HCT116 (cell line): ENCODE data around the gene SULT6B1. TPM values are rescaled to one million over a fixed set of nuclear protein-coding genes. Genes with fewer than 3 reads are reported as not detected.

Experiments
- ATAC-seq: fragments of 200-7000 bp; cut with Tn5 transposase; 2 replicates; pipeline ENCODE4 v1.9.1; 2020; ENCODE audit warnings: mild to moderate bottlenecking, moderate library complexity
- BruUV-seq: library from RNA; stranded (reverse); fragments of 400-500 nt; replicated peaks from 2 replicates; lab custom pipeline; 2021; lab: Mats Ljungman, UMichigan
- CTCF ChIA-PET: fragments of 300-600 bp; sonication (Branson Sonifier 250); formaldehyde crosslinking; loops from one replicate; lab custom pipeline; 2021; ENCODE audit warnings: antibody characterized with exemption; lab: Charles Lee
- POLR2A ChIA-PET: fragments of 300-600, 350-600 bp; sonication (Branson Sonifier 250); formaldehyde crosslinking; loops from one replicate; lab custom pipeline; 2021; ENCODE audit warnings: antibody characterized with exemption; lab: Charles Lee
- RAD21 ChIA-PET, 2 experiments: fragments of 300-600 bp; sonication (Branson Sonifier 250); formaldehyde crosslinking; loops; one replicate each; lab custom pipeline; 2023; ENCODE audit warnings: low total read pairs in 2 of 2; ENCODE audit not compliant: uncharacterized antibody in 2 of 2, unreplicated experiment in 2 of 2, low non-redundant PET in 1 of 2; lab: Charles Lee
- DNase-seq: peaks from one replicate; pipeline ENCODE4 v3.0.0-alpha.2; 2010; ENCODE audit warnings: low read depth, low spot score
- H2AFZ ChIP-seq: fragments of 200-600 bp; shearing (Covaris generic), sonication (generic); 2 replicates; pipeline ENCODE4 v1.6.1; 2017; ENCODE audit warnings: low read depth, mixed run types, mixed read lengths, antibody characterized with exemption, low read length; ENCODE audit not compliant: poor library complexity, severe bottlenecking
- H3K27ac ChIP-seq: 2 replicates; pipeline ENCODE4 v1.5.1; 2012; ENCODE audit warnings: low read depth, low read length
- H3K27me3 ChIP-seq: fragments of 200-600 bp; sonication (generic); 2 replicates; pipeline ENCODE4 v1.6.1; 2016; ENCODE audit warnings: mixed run types, low read length, mixed read lengths; ENCODE audit not compliant: insufficient read depth
- H3K36me3 ChIP-seq, 2 experiments: fragments of 200-500 bp in 1 of 2; fragments of 200-600 bp in 1 of 2; sonication (Bioruptor generic) in 1 of 2; sonication (generic) in 1 of 2; 2 replicates each; pipeline versions ENCODE4 v1.5.1 to v1.6.1; 2014 to 2016; ENCODE audit warnings: low read length in 2 of 2, inconsistent platforms in 1 of 2, mixed read lengths in 1 of 2, mixed run types in 1 of 2; ENCODE audit not compliant: insufficient read depth in 2 of 2, control insufficient read depth in 1 of 2
- H3K4me1 ChIP-seq, 2 experiments: fragments of 200-600 bp in 1 of 2; sonication (generic) in 1 of 2; 2 replicates each; pipeline versions ENCODE4 v1.5.1 to v1.6.1; 2012 to 2017; ENCODE audit warnings: low read length in 2 of 2, inconsistent platforms in 1 of 2, mild to moderate bottlenecking in 1 of 2, mixed read lengths in 1 of 2, mixed run types in 1 of 2, moderate library complexity in 1 of 2; ENCODE audit not compliant: insufficient read depth in 2 of 2, control insufficient read depth in 1 of 2
- H3K4me2 ChIP-seq: fragments of 200-600 bp; sonication (generic); 2 replicates; pipeline ENCODE4 v1.6.1; 2017; ENCODE audit warnings: mixed run types, low read length, mixed read lengths
- H3K4me3 ChIP-seq, 2 experiments: fragments of 200-600 bp in 1 of 2; sonication (generic) in 1 of 2; replicated peaks in 1 of 2; 2 replicates each; pipeline ENCODE4 v1.5.1; 2011 to 2016; ENCODE audit warnings: low read length in 2 of 2, control low read depth in 1 of 2, low read depth in 1 of 2, mild to moderate bottlenecking in 1 of 2, mixed read lengths in 1 of 2, mixed run types in 1 of 2
- H3K79me2 ChIP-seq: fragments of 200-600 bp; sonication (generic); 2 replicates; pipeline ENCODE4 v1.6.1; 2017; ENCODE audit warnings: mild to moderate bottlenecking, mixed run types, low read length, moderate library complexity, mixed read lengths; ENCODE audit not compliant: insufficient read depth
- H3K9ac ChIP-seq: fragments of 200-600 bp; sonication (generic); 2 replicates; pipeline ENCODE4 v1.6.1; 2016; ENCODE audit warnings: low read length, mixed read lengths
- H3K9me2 ChIP-seq: fragments of 200-600 bp; sonication (generic), shearing (Covaris generic); 2 replicates; pipeline ENCODE4 v1.6.1; 2017; ENCODE audit warnings: mixed run types, mild to moderate bottlenecking, moderate library complexity; ENCODE audit not compliant: insufficient read depth
- H3K9me3 ChIP-seq, 2 experiments: fragments of 200-500 bp in 1 of 2; fragments of 200-600 bp in 1 of 2; sonication (Bioruptor generic) in 1 of 2; sonication (generic) in 1 of 2; 2 replicates each; pipeline ENCODE4 v1.6.1; 2014 to 2017; ENCODE audit warnings: low read length in 2 of 2, mixed read lengths in 2 of 2, inconsistent platforms in 1 of 2, low read depth in 1 of 2, mild to moderate bottlenecking in 1 of 2, mixed run types in 1 of 2, moderate library complexity in 1 of 2; ENCODE audit not compliant: control insufficient read depth in 1 of 2, insufficient read depth in 1 of 2
- H4K20me1 ChIP-seq: fragments of 200-600 bp; sonication (generic), shearing (Covaris generic); 2 replicates; pipeline ENCODE4 v1.6.1; 2017; ENCODE audit warnings: mixed run types, mild to moderate bottlenecking, moderate library complexity; ENCODE audit not compliant: insufficient read depth
- ATF3 ChIP-seq: IDR thresholded peaks from 2 replicates; pipeline ENCODE4 v1.6.1; 2012
- CBX3 ChIP-seq: IDR thresholded peaks from 2 replicates; pipeline ENCODE4 v1.6.1; 2012; ENCODE audit warnings: low read depth
- CEBPB ChIP-seq: IDR thresholded peaks from 2 replicates; pipeline ENCODE4 v1.6.1; 2012; ENCODE audit warnings: low read depth
- CTCF ChIP-seq, 3 experiments: fragments of 200-600 bp in 1 of 3; sonication (generic) in 1 of 3; IDR thresholded peaks in 2 of 3; conservative IDR thresholded peaks in 1 of 3; 2 replicates each; pipeline ENCODE4 v1.5.1; 2012 to 2017; ENCODE audit warnings: low read depth in 2 of 3, low read length in 2 of 3, antibody characterized with exemption in 1 of 3, borderline replicate concordance in 1 of 3, control low read depth in 1 of 3, mild to moderate bottlenecking in 1 of 3, mixed read lengths in 1 of 3, mixed run types in 1 of 3, moderate library complexity in 1 of 3; ENCODE audit not compliant: insufficient read depth in 1 of 3
- ELF1 ChIP-seq: IDR thresholded peaks from 2 replicates; pipeline ENCODE4 v1.6.1; 2012; ENCODE audit warnings: low read depth, borderline replicate concordance
- EZH2phosphoT487 ChIP-seq: fragments of 200-600 bp; IDR thresholded peaks from 2 replicates; pipeline ENCODE4 v1.6.1; 2018; ENCODE audit warnings: antibody characterized with exemption, borderline replicate concordance
- MAX ChIP-seq: IDR thresholded peaks from 2 replicates; pipeline ENCODE4 v1.6.1; 2012
- POLR2A ChIP-seq: IDR thresholded peaks from 2 replicates; pipeline ENCODE4 v1.7.0; 2011; ENCODE audit warnings: borderline replicate concordance; ENCODE audit not compliant: insufficient read depth, insufficient read length; ENCODE audit errors: extremely low read depth
- POLR2AphosphoS5 ChIP-seq: IDR thresholded peaks from 2 replicates; pipeline ENCODE4 v1.6.1; 2011; ENCODE audit warnings: mild to moderate bottlenecking, low read depth, low read length, moderate library complexity
- SIN3A ChIP-seq: IDR thresholded peaks from 2 replicates; pipeline ENCODE4 v1.6.1; 2012; ENCODE audit warnings: low read depth
- SP1 ChIP-seq: IDR thresholded peaks from 2 replicates; pipeline ENCODE4 v1.6.1; 2012; ENCODE audit warnings: low read depth
- YY1 ChIP-seq: IDR thresholded peaks from 2 replicates; pipeline ENCODE4 v1.6.1; 2011; ENCODE audit warnings: low read length, low read depth, moderate library complexity, mild to moderate bottlenecking; ENCODE audit not compliant: insufficient replicate concordance; ENCODE audit errors: extremely low read depth
- intact Hi-C: fragments of 100-400 bp; cut with micrococcal nuclease; formaldehyde crosslinking; loops from 2 replicates; pipeline ENCODE4 v1.10.0; 2022
- total RNA-seq: library from RNA; stranded (reverse); gene quantifications from one replicate; pipeline ENCODE4 v1.2.1, GENCODE V29; 2021; ENCODE audit not compliant: unreplicated experiment

SULT6B1 gene
- total RNA-seq, 1 experiment from 2014 or later, result not detected

GRCh38 chr2:37231241-37232130, 43.0 kb upstream of the SULT6B1 start, which contains the start of the genes CEBPZ and NDUFAF7:
Gene CEBPZ (minus strand): TSS chr2:37231596. CDS start chr2:37231567, 29 bp downstream.
Gene NDUFAF7 (plus strand): TSS chr2:37231658. CDS start chr2:37231706, 48 bp downstream.
- Histone ChIP-seq H4K20me1 (peaks cover 10% of the 10 kb centered on the region; the same call in 1 of the 2 replicates), H3K4me3 (peak within 1 kb of the TSS; percentile 93 to 95), H2AFZ (peak within 1 kb of the TSS; percentile 27), H3K27ac (peak within 1 kb of the TSS; percentile 57), H3K9me2 (no peaks in the 10 kb centered on the region), H3K79me2 (peaks cover 90% of the 10 kb centered on the region), H3K4me1 (peaks cover 14 to 23% of the 10 kb centered on the region in 2 experiments), H3K9me3 (no peaks in the 10 kb centered on the region), H3K27me3 (no peaks in the 10 kb centered on the region), H3K36me3 (peaks cover 19 to 22% of the 10 kb centered on the region in 2 experiments; a peak in 3 of 4 replicates), H3K4me2 (peak within 1 kb of the TSS; percentile 92), H3K9ac (peak within 1 kb of the TSS; percentile 95)
- ChIA-PET CTCF (interaction anchor here (1.2 kb wide), 1 partner anchor 164 kb away, joined by 3 read pairs; no protein-coding TSS in a partner anchor), RAD21 (interaction anchor here in 1 of 2 experiments (0.6 kb wide), 1 partner anchor 228 kb away, joined by 3 read pairs; no protein-coding TSS in a partner anchor), POLR2A (interaction anchor here (1.0 kb wide), 1 partner anchor 20 kb away, joined by 4 read pairs; no protein-coding TSS in a partner anchor)
- ATAC-seq (peak; percentile 93), DNase-seq (peak; percentile 80)
- intact Hi-C loops, result no loop called here
- no TSS peak for BruUV-seq
- TF ChIP-seq CTCF (IDR thresholded peaks at IDR 0.05 in 2 of 3, conservative IDR thresholded peaks at IDR 0.05 in 1 of 3; ENCODE audit: borderline replicate concordance in 1 of 3, insufficient read depth in 1 of 3, low read depth in 2 of 3, low read length in 2 of 3), result no peak
- peak; percentile 44 for TF ChIP-seq SP1
- peak; percentile 98 for TF ChIP-seq POLR2AphosphoS5
- TF ChIP-seq YY1, result peak; percentile 94
- peak; percentile 94 for TF ChIP-seq SIN3A
- no peak for TF ChIP-seq ATF3
- peak; percentile 75 for TF ChIP-seq ELF1
- TF ChIP-seq MAX, result peak; percentile 92
- TF ChIP-seq CEBPB, result peak; percentile 15; the same call in 1 of the 2 replicates
- peak; percentile 88 for TF ChIP-seq POLR2A
- TF ChIP-seq EZH2phosphoT487, result no peak
- peak; percentile 28; the same call in 1 of the 2 replicates for TF ChIP-seq CBX3
